Tibial artery (tissue), 4 donors: ENCODE data around the gene ASCC1.

Source experiments
- DNase-seq, 2 donors: peaks; one replicate each; pipeline ENCODE4 v3.0.0-alpha.2; 2019
- H3K27ac ChIP-seq, 2 donors: fragments of 200-600 bp; sonication (generic) in 1 of 2; 1 replicate in 1 of 2; 2 replicates in 1 of 2; pipeline ENCODE4 v1.5.1; 2018 to 2019; ENCODE audit warnings: mild to moderate bottlenecking in 1 of 2
- H3K27me3 ChIP-seq, 2 donors: fragments of 200-600 bp; sonication (generic) in 1 of 2; one replicate each; pipeline versions ENCODE4 v1.5.1 to v1.6.0; 2016 to 2019
- H3K36me3 ChIP-seq, 3 donors: fragments of 200-600 bp; sonication (generic) in 2 of 3; one replicate each; pipeline ENCODE4 v1.5.1; 2016 to 2019; ENCODE audit warnings: mild to moderate bottlenecking in 2 of 3
- H3K4me1 ChIP-seq, 4 donors: fragments of 200-600 bp; sonication (generic) in 2 of 4; 1 replicate in 3 of 4; 2 replicates in 1 of 4; pipeline ENCODE4 v1.5.1; 2016 to 2019
- H3K4me3 ChIP-seq, 2 donors: fragments of 200-600 bp; sonication (generic) in 1 of 2; 1 replicate in 1 of 2; 2 replicates in 1 of 2; pipeline ENCODE4 v1.5.1; 2018 to 2019; ENCODE audit warnings: mild to moderate bottlenecking in 2 of 2
- H3K9me3 ChIP-seq, 3 donors: fragments of 200-600 bp; sonication (generic) in 1 of 3; one replicate each; pipeline ENCODE4 v1.5.1; 2016 to 2019
- intact Hi-C: fragments of 100-400 bp; cut with DNase I; formaldehyde crosslinking; loops from one replicate; pipeline ENCODE4 v1.15.0; 2023; ENCODE audit warnings: low total_unique reads
- TF ChIP-seq, protein P1 (sequence below), 2 experiments: fragments of 200-600 bp in 1 of 2; fragments of 450-650 bp in 1 of 2; IDR thresholded peaks; one replicate each; pipeline ENCODE4 v1.5.1; 2017 to 2019; ENCODE audit warnings: antibody characterized with exemption in 2 of 2, mild to moderate bottlenecking in 1 of 2, moderate library complexity in 1 of 2

The ASCC1 gene

DNA sequence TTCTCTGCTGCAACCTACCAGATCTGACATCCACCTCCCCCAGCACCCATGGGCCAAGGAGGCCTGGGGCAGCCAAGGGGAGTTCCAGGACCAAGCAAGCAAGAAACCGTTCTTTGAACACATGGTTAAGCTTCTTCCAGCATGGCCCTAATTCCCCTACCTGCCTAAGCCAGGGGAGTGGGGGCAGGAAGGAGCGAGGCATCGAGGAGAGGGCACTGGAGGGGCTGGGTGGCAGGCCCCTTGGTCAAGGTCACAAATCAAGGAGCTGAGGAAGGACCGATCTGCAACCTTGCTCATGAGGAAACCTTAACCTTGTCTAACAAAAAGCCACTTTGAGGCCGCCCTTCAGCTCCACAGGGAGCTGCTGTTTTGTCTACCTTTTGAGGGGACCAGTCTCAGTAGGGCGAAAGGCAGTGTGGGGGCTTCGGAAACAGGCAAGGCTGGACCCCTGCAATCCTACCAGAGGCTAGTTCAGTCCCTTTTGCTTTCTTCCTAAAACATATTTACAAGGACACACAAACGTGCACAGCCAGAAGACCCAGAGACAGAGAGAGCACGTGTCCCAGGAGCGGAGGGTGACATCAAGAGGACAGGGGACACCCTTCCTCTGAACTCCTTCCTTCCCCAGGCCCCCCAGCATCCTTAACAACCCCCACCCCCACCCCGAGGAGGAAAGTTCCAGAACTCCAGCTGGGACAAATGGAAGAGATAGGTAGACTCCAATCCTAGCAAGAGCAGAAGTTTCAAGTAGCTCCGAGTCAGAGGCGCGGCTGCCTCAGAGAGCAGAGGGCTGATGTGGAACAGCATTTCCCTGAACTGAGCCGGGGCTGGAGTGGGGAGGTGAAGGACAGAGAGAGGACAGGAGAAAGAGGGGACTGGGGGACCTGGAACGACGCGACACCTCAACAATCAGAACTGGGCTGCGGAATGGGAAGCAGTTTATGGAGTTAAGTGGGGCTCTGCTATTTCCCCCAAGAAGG, 155.9 kb downstream of the ASCC1 start:
- intact Hi-C loops: no loop called here
- DNase-seq: no peak
- H3K27me3 ChIP-seq: peaks cover 0 to 39% of the 10 kb centered on the region in 2 donors
- no peaks in the 10 kb centered on the region for H3K9me3 ChIP-seq
- no peaks in the 10 kb centered on the region for H3K4me1 ChIP-seq
- no peak overlapping the region for H3K4me3 ChIP-seq
- H3K27ac ChIP-seq: no peak overlapping the region
- TF ChIP-seq, protein P1, sequence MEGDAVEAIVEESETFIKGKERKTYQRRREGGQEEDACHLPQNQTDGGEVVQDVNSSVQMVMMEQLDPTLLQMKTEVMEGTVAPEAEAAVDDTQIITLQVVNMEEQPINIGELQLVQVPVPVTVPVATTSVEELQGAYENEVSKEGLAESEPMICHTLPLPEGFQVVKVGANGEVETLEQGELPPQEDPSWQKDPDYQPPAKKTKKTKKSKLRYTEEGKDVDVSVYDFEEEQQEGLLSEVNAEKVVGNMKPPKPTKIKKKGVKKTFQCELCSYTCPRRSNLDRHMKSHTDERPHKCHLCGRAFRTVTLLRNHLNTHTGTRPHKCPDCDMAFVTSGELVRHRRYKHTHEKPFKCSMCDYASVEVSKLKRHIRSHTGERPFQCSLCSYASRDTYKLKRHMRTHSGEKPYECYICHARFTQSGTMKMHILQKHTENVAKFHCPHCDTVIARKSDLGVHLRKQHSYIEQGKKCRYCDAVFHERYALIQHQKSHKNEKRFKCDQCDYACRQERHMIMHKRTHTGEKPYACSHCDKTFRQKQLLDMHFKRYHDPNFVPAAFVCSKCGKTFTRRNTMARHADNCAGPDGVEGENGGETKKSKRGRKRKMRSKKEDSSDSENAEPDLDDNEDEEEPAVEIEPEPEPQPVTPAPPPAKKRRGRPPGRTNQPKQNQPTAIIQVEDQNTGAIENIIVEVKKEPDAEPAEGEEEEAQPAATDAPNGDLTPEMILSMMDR (IDR thresholded peaks at IDR 0.05): no peak
- no peaks in the 10 kb centered on the region for H3K36me3 ChIP-seq

DNA sequence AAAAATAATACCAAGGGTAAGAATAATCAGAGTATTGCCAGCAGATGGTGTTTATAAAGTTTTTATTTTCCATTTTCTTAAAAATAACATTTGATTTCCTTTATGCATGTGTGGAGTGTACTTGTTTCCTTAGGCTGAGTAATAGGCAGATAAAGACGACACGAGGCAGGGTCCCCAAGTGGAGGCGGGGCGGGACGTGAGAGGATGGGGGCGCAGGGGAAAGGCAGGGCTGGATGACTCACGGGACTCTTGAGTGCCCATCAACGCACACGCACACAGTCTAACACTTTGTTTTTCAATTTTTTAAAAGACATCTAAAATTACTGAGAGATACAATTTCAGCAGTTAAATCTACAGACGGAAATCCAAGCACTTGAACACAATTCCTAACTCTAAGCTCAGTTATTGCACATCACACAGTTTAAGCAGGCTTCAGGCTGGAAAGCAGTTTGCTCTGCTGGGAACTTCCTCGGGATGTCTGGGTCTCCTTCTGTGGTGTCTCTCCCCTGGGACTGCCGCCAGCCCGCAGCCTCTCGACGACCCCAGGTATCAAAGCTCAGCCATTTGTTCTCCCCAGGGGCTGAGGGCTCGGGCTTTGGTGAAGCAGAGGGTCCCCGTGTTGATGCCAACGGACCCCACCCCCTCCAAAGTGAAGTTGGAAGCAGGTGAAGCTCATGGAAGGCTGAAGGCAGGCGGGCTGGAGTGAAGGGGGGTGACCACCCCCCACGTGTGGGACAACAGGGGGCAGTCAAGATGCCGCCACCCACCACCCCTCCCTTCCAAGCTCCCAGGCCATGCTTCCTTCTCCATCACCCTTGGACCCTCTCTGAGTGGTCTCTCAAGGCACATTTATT, 156.9 kb downstream of the ASCC1 start:
- Histone ChIP-seq H3K27ac (no peak overlapping the region), H3K4me1 (no peaks in the 10 kb centered on the region), H3K36me3 (no peaks in the 10 kb centered on the region), H3K27me3 (peaks cover 0 to 42% of the 10 kb centered on the region in 2 donors), H3K4me3 (no peak overlapping the region), H3K9me3 (no peaks in the 10 kb centered on the region)
- DNase-seq: no peak
- intact Hi-C loops: no loop called here
- TF ChIP-seq, protein P1 (IDR thresholded peaks at IDR 0.05): no peak

DNA sequence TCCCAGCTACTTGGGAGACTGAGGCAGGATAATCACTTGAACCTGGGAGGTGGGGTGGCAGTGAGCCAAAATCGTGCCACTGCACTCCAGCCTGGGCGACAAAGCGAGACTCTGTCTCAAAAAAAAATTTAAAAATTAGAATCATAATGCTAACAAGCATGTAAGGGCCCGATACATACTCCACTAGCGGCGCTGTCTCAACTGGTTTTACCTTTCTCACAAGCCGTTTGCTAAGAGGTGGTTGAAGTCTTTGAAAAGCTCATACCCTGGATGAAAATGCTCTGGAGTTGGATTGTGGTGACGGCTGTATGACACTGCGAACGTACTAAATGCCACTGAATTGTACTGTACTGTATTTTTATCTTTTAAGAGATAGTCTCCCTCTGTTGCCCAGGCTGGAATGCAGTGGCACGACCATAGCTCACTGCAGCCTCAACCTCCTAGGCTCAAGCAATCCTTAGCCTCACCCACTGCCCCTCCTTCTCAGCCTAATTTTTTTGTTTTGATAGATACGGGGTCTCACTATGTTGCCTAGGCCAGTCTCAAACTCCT, 157.7 kb downstream of the ASCC1 start:
- H3K4me1 ChIP-seq: no peaks in the 10 kb centered on the region
- H3K9me3 ChIP-seq: no peaks in the 10 kb centered on the region
- DNase-seq: no peak
- no peak overlapping the region for H3K4me3 ChIP-seq
- H3K27ac ChIP-seq: no peak overlapping the region
- TF ChIP-seq, protein P1 (IDR thresholded peaks at IDR 0.05): no peak
- intact Hi-C loops: no loop called here
- peaks cover 0 to 42% of the 10 kb centered on the region in 2 donors for H3K27me3 ChIP-seq
- no peaks in the 10 kb centered on the region for H3K36me3 ChIP-seq

DNA sequence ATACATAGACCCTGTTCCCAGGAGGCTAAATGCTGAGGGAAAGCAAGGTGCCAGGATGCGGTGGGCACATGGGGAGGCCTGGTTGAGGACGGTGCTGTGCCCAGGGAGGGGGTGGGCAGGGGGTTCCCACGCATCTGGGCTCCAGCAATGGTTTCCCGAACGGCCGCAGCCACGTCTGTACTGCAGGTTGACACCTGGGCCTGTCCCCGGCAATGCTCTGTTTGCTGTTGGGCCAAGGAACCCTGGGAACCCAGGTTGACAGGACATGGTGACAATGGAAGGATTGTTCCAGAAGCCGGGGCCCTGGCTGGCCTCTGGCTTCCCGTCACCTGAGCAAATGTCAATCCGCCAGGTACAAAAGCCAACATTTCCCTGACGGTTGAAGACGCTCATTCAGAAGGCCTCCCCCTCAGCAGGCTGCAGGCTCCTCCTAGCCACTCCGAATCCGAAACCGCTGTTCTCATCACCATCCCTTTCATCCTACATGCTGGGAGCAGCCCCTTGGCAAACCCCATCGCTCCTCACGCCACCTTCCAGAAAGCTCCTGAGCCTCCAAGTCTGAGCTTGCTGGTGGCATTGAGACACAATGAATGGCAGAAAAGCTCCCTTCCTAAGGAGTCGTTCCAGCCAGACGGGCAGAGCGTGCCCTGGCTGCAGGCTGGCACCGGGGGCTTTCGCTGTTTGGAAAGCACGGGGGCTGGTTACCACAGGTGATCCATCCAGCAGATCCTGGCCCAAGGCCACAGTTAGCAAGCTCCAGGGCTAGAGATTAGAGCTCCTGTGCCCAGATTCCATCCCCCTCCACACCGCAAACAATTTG, 158.9 kb downstream of the ASCC1 start:
- no peaks in the 10 kb centered on the region for H3K4me1 ChIP-seq
- H3K27ac ChIP-seq: no peak overlapping the region
- no peaks in the 10 kb centered on the region for H3K36me3 ChIP-seq
- H3K4me3 ChIP-seq: no peak overlapping the region
- intact Hi-C loops: no loop called here
- peaks cover 0 to 42% of the 10 kb centered on the region in 2 donors for H3K27me3 ChIP-seq
- no peaks in the 10 kb centered on the region for H3K9me3 ChIP-seq
- no peak for DNase-seq
- TF ChIP-seq, protein P1 (IDR thresholded peaks at IDR 0.05): no peak

DNA sequence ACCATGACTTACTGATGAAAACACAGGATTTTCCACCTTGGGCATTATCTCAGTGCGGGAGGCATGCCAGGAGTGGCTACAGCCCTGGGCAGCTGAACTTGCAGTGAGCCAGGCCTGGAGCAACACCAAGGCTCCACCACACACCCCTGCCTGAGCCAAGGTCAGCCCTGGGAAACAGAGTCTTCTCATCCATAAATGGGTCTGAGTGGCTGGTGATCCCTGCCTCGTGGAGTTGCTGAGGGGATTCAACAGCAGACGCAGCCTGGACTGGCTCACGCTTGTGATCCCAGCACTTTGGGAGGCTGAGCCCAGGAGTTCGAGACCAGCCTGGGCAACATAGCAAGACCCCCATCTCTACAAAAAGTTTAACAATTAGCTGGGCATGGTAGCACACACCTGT, 160.0 kb downstream of the ASCC1 start:
- H3K27me3 ChIP-seq: peaks cover 0 to 35% of the 10 kb centered on the region in 2 donors
- H3K4me3 ChIP-seq: no peak overlapping the region
- H3K27ac ChIP-seq: no peak overlapping the region
- intact Hi-C loops: no loop called here
- H3K36me3 ChIP-seq: no peaks in the 10 kb centered on the region
- no peak for DNase-seq
- no peaks in the 10 kb centered on the region for H3K9me3 ChIP-seq
- TF ChIP-seq, protein P1 (IDR thresholded peaks at IDR 0.05): no peak
- H3K4me1 ChIP-seq: no peaks in the 10 kb centered on the region
